ENCODE results near the gene FRRS1. TPM values are rescaled to one million over a fixed set of nuclear protein-coding genes. Genes with fewer than 3 reads are reported as not detected.

Gene FRRS1
- total and polyA plus RNA-seq, 10 of the 15 experiments (the other 5 are each of a cell fraction or from before 2014, with no cell fraction given), result 0.13 to 18.9 (median 8.0) TPM

- FAIRE-seq, result no peak
- H2AFZ ChIP-seq (ENCODE audit: control insufficient read depth, low read depth, low read length), result no peak overlapping the region
- POLR2A ChIA-PET, result no interaction called here
- intact Hi-C loops (cut with micrococcal nuclease; ENCODE audit: unreplicated experiment) (no loop called here), in situ Hi-C loops (cut with MboI) (no loop called here)
- no peaks in the 10 kb centered on the region for H4K20me1 ChIP-seq (ENCODE audit: control insufficient read depth, insufficient read depth)
- H3K4me2 ChIP-seq (ENCODE audit: control insufficient read depth, insufficient read depth), result no peak overlapping the region
- 69% methylated on average over 2 of the region's 2 CpGs for WGBS (ENCODE audit: insufficient coverage, insufficient replicate concordance, low lambda C conversion rate, missing lambda C conversion rate)
- H3K4me3 ChIP-seq, result no peak overlapping the region
- no peaks in the 10 kb centered on the region for H3K27me3 ChIP-seq (replicated peaks in 1 of 2; ENCODE audit: control insufficient read depth in 2 of 2, insufficient read depth in 2 of 2, low read length in 1 of 2)
- BruUV-seq (replicated peaks), result no TSS peak
- DNase-seq (ENCODE audit: low read depth, low spot score), result no peak
- H3K9ac ChIP-seq (ENCODE audit: control insufficient read depth, insufficient read depth, low read length), result no peak overlapping the region
- no peaks in the 10 kb centered on the region for H3K36me3 ChIP-seq (ENCODE audit: control insufficient read depth in 2 of 2, insufficient read depth in 2 of 2, low read length in 1 of 2)
- H3K9me3 ChIP-seq (replicated peaks; ENCODE audit: control insufficient read depth, insufficient read depth, low read length), result no peaks in the 10 kb centered on the region
- ATAC-seq, result no peak
- no peaks in the 10 kb centered on the region for H3K4me1 ChIP-seq (ENCODE audit: control insufficient read depth, insufficient read depth, low read length)
- SMC1A ChIA-PET (ENCODE audit: uncharacterized antibody, unreplicated experiment), result interaction anchor here (1.2 to 3.5 kb wide), 2 partner anchors 11 to 95 kb away, joined by 3 to 9 read pairs; no protein-coding TSS in a partner anchor
- CTCF ChIA-PET, result interaction anchor here (1.2 kb wide), 3 partner anchors 11 to 515 kb away, joined by 3 to 6 read pairs (median 3); no protein-coding TSS in a partner anchor
- RAD21 ChIA-PET (ENCODE audit: unreplicated experiment), result no interaction called here
- H3K79me2 ChIP-seq (ENCODE audit: control insufficient read depth, insufficient read depth, low read length), result no peaks in the 10 kb centered on the region
- H3K27ac ChIP-seq (ENCODE audit: control insufficient read depth, insufficient read depth), result no peak overlapping the region
- TF ChIP-seq NR2F1 (conservative IDR thresholded peaks at IDR 0.05) (no peak), HDGF (IDR thresholded peaks at IDR 0.05) (no peak), SIX5 (IDR thresholded peaks at IDR 0.05; ENCODE audit: low read depth, low read length, severe bottlenecking) (no peak), CBFB (IDR thresholded peaks at IDR 0.05; ENCODE audit: low read depth) (no peak), RELA (IDR thresholded peaks at IDR 0.05; ENCODE audit: borderline replicate concordance, partially characterized antibody) (no peak), CBX5 (IDR thresholded peaks at IDR 0.05; ENCODE audit: low read depth) (no peak), RFX5 (IDR thresholded peaks at IDR 0.05; ENCODE audit: low read depth, low read length) (no peak), ZBTB40 (IDR thresholded peaks at IDR 0.05; ENCODE audit: borderline replicate concordance) (no peak), MTA2 (IDR thresholded peaks at IDR 0.05; ENCODE audit: low read depth) (no peak), RCOR1 (conservative IDR thresholded peaks at IDR 0.05; ENCODE audit: low read depth, low read length) (no peak), KLF5 (IDR thresholded peaks at IDR 0.05; ENCODE audit: partially characterized antibody) (no peak), IRF5 (IDR thresholded peaks at IDR 0.05; ENCODE audit: borderline replicate concordance) (no peak), ELK1 (IDR thresholded peaks at IDR 0.05; ENCODE audit: low read depth, low read length) (no peak), FOXK2 (IDR thresholded peaks at IDR 0.05) (no peak)
These were observed 75.3 kb downstream of the FRRS1 start for GRCh38 chr1:99691175-99691574.
